Activated CD4-positive, alpha-beta T cell treated with anti-CD3 and anti-CD28 coated beads, Interleukin-2, amount 10 ng/mL, durations not matched to agents 24 days and 14 days (primary cell): ENCODE results near the gene FAM227B. TPM values are rescaled to one million over a fixed set of nuclear protein-coding genes. Genes with fewer than 3 reads are reported as not detected.

Experiments used
- DNase-seq: peaks from one replicate; pipeline ENCODE4 v3.0.0; 2022
- H3K27ac Mint-ChIP-seq: one replicate; pipeline ENCODE4 v1.8.0; 2022; ENCODE audit warnings: mild to moderate bottlenecking, mixed read lengths
- H3K27me3 Mint-ChIP-seq: one replicate; pipeline ENCODE4 v1.8.0; 2022; ENCODE audit warnings: mixed read lengths
- H3K36me3 Mint-ChIP-seq: one replicate; pipeline ENCODE4 v1.8.0; 2022; ENCODE audit warnings: low read depth, mild to moderate bottlenecking, mixed read lengths
- H3K4me1 Mint-ChIP-seq: one replicate; pipeline ENCODE4 v1.8.0; 2021; ENCODE audit warnings: mixed read lengths
- H3K4me3 Mint-ChIP-seq: one replicate; pipeline ENCODE4 v1.8.0; 2022; ENCODE audit warnings: mild to moderate bottlenecking, moderate library complexity, mixed read lengths
- H3K9me3 Mint-ChIP-seq: one replicate; pipeline ENCODE4 v1.8.0; 2021; ENCODE audit warnings: mixed read lengths
- intact Hi-C: fragments of 100-400 bp; cut with micrococcal nuclease; formaldehyde crosslinking; loops from one replicate; pipeline ENCODE4 v1.15.1; 2023
- total RNA-seq: library from RNA; stranded (reverse); gene quantifications from 2 replicates; pipeline ENCODE4 v1.2.3, GENCODE V29; 2022

The FAM227B gene
- total RNA-seq, 1 donor from 2014 or later = 2.7 TPM

DNA sequence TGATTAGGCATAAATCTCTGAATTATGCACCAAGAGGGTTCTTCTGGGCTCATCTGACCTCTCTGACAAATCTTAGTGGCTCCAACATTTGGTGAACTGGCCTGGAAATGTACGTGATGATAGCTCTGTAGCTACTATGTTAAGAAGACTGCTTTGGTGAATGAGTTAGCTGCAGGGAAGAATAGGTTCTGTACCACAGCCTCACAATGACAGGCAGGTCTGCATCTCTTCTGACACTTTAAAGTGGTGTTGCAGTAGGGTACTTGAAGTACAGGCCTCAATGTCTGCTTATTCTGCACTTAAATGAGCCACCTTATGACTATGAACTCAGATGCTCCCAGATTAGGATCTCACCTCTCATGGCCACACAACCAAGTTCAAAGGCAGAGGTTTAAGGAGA lies 190.6 kb downstream of the FAM227B start:
- no peak overlapping the region for H3K4me3 Mint-ChIP-seq
- no peak for DNase-seq
- peaks cover 21% of the 10 kb centered on the region for H3K27me3 Mint-ChIP-seq
- H3K27ac Mint-ChIP-seq = no peak overlapping the region
- H3K9me3 Mint-ChIP-seq = no peaks in the 10 kb centered on the region
- H3K4me1 Mint-ChIP-seq = no peaks in the 10 kb centered on the region
- H3K36me3 Mint-ChIP-seq = no peaks in the 10 kb centered on the region
- intact Hi-C loops = no loop called here

DNA sequence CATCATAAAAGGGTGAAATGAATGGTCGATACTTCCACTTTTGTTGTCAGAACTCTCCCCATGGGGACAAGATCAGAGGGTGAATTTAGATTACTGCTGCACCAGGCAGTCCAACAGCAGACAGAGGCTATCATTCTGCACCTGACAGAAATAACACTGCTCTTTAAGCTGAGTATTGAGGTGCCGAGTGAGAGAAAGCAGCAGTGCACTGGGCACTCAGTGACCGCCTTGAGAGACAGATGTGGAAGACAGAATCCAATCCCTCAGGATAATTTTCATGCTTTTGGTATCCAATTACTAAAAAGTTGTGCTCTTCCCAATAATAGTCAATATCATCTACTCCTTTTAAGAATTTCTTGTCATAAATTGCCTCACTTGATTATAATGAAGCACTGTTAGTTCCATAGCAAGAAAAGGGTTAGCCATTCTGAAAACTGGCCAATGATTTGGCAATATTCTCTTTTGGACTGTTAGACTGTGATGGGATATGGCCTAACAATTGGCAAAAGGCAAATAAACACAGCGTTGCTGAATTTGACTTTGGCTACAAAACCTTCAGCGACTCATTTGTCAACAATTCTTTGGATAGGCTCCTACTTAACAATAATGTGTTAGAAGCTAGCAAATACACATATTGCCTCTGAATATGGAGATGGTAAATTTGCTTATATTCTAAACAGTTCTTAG lies 192.1 kb downstream of the FAM227B start:
- H3K4me1 Mint-ChIP-seq = no peaks in the 10 kb centered on the region
- no peaks in the 10 kb centered on the region for H3K9me3 Mint-ChIP-seq
- no peak overlapping the region for H3K27ac Mint-ChIP-seq
- DNase-seq = no peak
- peaks cover 17% of the 10 kb centered on the region for H3K27me3 Mint-ChIP-seq
- intact Hi-C loops = loop anchor here (10.0 kb wide), 1 partner anchor 716 kb away; no protein-coding TSS in a partner anchor
- no peaks in the 10 kb centered on the region for H3K36me3 Mint-ChIP-seq
- no peak overlapping the region for H3K4me3 Mint-ChIP-seq

- intact Hi-C loops = loop anchor here (10.0 kb wide), 1 partner anchor 717 kb away; no protein-coding TSS in a partner anchor
- H3K4me1 Mint-ChIP-seq = no peaks in the 10 kb centered on the region
- peaks cover 17% of the 10 kb centered on the region for H3K27me3 Mint-ChIP-seq
- H3K9me3 Mint-ChIP-seq = no peaks in the 10 kb centered on the region
- H3K27ac Mint-ChIP-seq = no peak overlapping the region
- H3K36me3 Mint-ChIP-seq = no peaks in the 10 kb centered on the region
- no peak for DNase-seq
- H3K4me3 Mint-ChIP-seq = no peak overlapping the region
Observed at GRCh38 chr15:49427372-49427771, 193.2 kb downstream of the FAM227B start.

- intact Hi-C loops = loop anchor here (10.0 kb wide), 1 partner anchor 720 kb away; no protein-coding TSS in a partner anchor
- Mint-ChIP-seq H3K27me3 (peaks cover 8% of the 10 kb centered on the region), H3K9me3 (no peaks in the 10 kb centered on the region), H3K36me3 (no peaks in the 10 kb centered on the region), H3K4me3 (no peak overlapping the region), H3K4me1 (peaks cover 4% of the 10 kb centered on the region), H3K27ac (no peak overlapping the region)
- no peak for DNase-seq
Observed at GRCh38 chr15:49424954-49425353, 195.7 kb downstream of the FAM227B start.

GRCh38 chr15:49423901-49424550 lies 196.6 kb downstream of the FAM227B start:
- DNase-seq = no peak
- H3K4me1 Mint-ChIP-seq = peaks cover 4% of the 10 kb centered on the region
- H3K4me3 Mint-ChIP-seq = no peak overlapping the region
- no peaks in the 10 kb centered on the region for H3K36me3 Mint-ChIP-seq
- peaks cover 9% of the 10 kb centered on the region for H3K27me3 Mint-ChIP-seq
- intact Hi-C loops = loop anchor here (10.0 kb wide), 1 partner anchor 721 kb away; no protein-coding TSS in a partner anchor
- no peak overlapping the region for H3K27ac Mint-ChIP-seq
- H3K9me3 Mint-ChIP-seq = no peaks in the 10 kb centered on the region

DNA sequence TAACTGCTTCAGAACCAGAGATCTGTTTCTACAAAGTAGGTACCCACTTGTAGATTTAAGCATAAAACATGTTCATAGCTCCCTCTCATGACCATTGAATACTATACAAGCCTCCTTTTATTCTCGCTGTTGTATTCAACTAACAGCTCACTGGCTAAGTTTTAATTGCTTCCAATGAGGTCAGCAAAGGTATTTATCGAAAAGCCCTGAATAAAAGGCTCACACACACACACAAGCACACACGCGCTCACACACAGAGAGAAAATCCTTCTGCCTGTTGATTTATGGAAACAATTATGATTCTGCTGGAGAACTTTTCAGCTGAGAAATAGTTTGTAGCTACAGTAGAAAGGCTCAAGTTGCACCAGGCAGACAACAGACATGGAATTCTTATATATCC lies 197.6 kb downstream of the FAM227B start, which contains the start of gene FGF7:
FGF7 (plus strand) TSS at position 222 of the 400 bp plus-strand sequence. CDS start 1,056 bp downstream, outside the sequence.
- Mint-ChIP-seq H3K9me3 (no peaks in the 10 kb centered on the region), H3K36me3 (no peaks in the 10 kb centered on the region), H3K27ac (no peak within 1 kb of the TSS), H3K27me3 (peaks cover 7% of the 10 kb centered on the region), H3K4me3 (peak within 1 kb of the TSS; percentile 2), H3K4me1 (peaks cover 4% of the 10 kb centered on the region)
- intact Hi-C loops = loop anchor here (10.0 kb wide), 1 partner anchor 722 kb away; no protein-coding TSS in a partner anchor
- no peak for DNase-seq

DNA sequence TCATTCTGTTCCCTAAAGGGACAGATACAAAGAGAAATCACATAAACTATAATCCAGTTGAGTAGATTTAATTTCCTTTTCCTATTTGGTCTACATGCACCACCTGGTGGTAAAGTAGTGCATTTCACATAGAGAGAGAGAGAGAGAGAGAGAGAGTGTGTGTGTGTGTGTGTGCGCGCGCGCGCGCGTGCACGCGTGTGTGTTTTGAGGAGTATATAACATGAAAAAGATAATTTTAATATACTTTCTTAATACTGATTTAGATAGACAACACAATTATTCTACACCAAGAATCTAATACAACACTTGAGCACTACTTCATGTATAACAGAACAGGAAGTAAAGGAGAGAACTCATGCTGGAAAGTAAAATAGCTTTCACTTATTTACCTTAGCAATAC lies 198.6 kb downstream of the FAM227B start:
- Mint-ChIP-seq H3K4me1 (peaks cover 4% of the 10 kb centered on the region), H3K4me3 (peak overlapping the region; percentile 2)
- DNase-seq = peak; percentile 73

GRCh38 chr15:49418811-49419210 lies 201.8 kb downstream of the FAM227B start:
- Mint-ChIP-seq H3K36me3 (no peaks in the 10 kb centered on the region), H3K4me1 (peaks cover 4% of the 10 kb centered on the region), H3K27me3 (peaks cover 19% of the 10 kb centered on the region), H3K27ac (no peak overlapping the region), H3K9me3 (no peaks in the 10 kb centered on the region), H3K4me3 (no peak overlapping the region)
- DNase-seq = no peak
- intact Hi-C loops = no loop called here

More for the DNA sequence above, 198.6 kb downstream of the FAM227B start:
- intact Hi-C loops = loop anchor here (1.0 to 10.0 kb wide), 3 partner anchors 187 to 723 kb away; no protein-coding TSS in a partner anchor
- Mint-ChIP-seq H3K27me3 (peaks cover 8% of the 10 kb centered on the region), H3K36me3 (no peaks in the 10 kb centered on the region), H3K27ac (peak overlapping the region; percentile 23), H3K9me3 (no peaks in the 10 kb centered on the region)

DNA sequence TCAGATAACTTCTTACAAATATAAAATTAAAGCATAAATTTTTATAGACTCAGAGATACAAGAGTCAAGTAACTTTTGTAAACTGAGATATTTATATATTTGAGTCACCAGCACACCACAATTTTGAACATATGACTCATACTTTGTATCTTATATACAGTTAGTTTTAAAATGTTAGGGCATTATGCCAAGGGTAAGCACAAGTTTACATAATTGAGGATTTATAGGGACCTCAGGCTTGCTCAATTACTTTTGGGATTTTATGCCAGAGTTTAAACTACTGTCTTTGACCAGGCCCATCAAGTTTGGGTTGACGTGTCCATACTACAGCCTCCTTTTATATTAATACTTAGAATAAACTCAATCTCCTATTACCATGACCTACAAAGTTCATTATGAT lies 205.0 kb downstream of the FAM227B start:
- Mint-ChIP-seq H3K4me3 (no peak overlapping the region), H3K27me3 (peaks cover 26% of the 10 kb centered on the region), H3K9me3 (no peaks in the 10 kb centered on the region), H3K4me1 (no peaks in the 10 kb centered on the region), H3K36me3 (no peaks in the 10 kb centered on the region), H3K27ac (no peak overlapping the region)
- intact Hi-C loops = no loop called here
- no peak for DNase-seq

- Mint-ChIP-seq H3K27me3 (peaks cover 29% of the 10 kb centered on the region), H3K36me3 (no peaks in the 10 kb centered on the region)
- intact Hi-C loops = no loop called here
Observed at GRCh38 chr15:49415149-49415548, 205.5 kb downstream of the FAM227B start.

GRCh38 chr15:49412797-49413196 lies 207.8 kb downstream of the FAM227B start:
- H3K9me3 Mint-ChIP-seq = no peaks in the 10 kb centered on the region
- H3K27ac Mint-ChIP-seq = no peak overlapping the region
- H3K4me3 Mint-ChIP-seq = no peak overlapping the region
- peaks cover 33% of the 10 kb centered on the region for H3K27me3 Mint-ChIP-seq
- no peaks in the 10 kb centered on the region for H3K36me3 Mint-ChIP-seq
- no peaks in the 10 kb centered on the region for H3K4me1 Mint-ChIP-seq
- intact Hi-C loops = no loop called here
- no peak for DNase-seq

More at GRCh38 chr15:49415149-49415548, 205.5 kb downstream of the FAM227B start:
- no peak overlapping the region for H3K4me3 Mint-ChIP-seq
- DNase-seq = no peak
- H3K27ac Mint-ChIP-seq = no peak overlapping the region
- H3K9me3 Mint-ChIP-seq = no peaks in the 10 kb centered on the region
- no peaks in the 10 kb centered on the region for H3K4me1 Mint-ChIP-seq

DNA sequence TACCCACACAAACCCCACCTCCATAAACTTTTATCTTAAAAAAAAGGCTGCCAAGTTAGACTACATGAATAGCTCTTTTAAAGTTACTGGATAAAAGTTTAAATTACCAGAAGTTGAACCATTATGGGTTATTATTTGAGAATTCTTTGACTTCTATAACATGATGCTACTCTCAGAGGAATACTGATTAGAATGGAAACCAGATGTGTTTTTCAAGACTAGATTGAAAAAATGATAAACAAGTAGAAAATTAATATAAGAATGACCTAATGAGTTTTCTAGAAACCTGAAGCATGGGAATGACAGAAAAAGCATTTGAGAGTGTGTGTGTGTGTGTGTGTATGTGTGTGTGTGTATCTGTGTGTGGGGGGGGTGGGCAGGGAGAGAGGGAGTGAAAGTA lies 210.0 kb downstream of the FAM227B start:
- Mint-ChIP-seq H3K4me3 (no peak overlapping the region), H3K27me3 (peaks cover 25% of the 10 kb centered on the region), H3K9me3 (no peaks in the 10 kb centered on the region), H3K27ac (no peak overlapping the region), H3K36me3 (no peaks in the 10 kb centered on the region), H3K4me1 (no peaks in the 10 kb centered on the region)
- intact Hi-C loops = no loop called here
- no peak for DNase-seq

DNA sequence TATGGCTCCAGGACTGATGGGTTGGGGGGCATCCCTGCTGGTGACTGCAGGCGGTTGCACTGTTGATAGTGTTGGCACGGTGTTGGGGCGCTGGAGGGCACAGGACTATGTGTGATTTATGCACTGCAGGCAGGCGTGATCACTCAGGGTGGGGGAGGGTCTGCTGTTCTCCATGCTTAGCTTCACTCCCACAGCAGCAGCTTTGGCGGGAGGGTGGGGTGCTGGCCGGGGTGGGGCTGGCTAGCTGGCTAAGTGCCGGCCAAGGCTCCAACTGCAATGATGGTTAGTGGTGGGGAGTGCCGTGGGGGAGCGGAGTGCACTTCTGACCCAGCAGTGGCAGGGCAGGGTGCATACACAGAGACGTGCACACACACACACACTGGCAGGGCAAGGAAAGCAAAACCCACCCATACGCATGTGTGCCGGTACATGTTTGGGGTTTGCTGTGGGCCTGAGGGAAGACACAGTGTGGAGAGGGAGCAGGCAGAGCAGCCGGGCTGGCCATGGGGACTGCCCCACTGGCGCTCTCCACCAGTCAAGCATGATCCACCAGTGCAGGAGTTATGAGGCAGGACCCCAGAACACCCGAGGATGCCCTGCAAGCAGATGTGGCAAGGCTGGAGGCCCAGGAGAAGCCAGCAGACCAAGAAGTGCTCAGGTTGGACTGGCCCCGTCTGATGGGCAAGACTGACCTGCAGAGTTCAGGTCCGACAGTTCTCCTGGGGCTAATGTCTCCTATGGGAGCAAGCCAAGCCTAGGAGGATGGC lies 214.1 kb downstream of the FAM227B start:
- Mint-ChIP-seq H3K4me1 (no peaks in the 10 kb centered on the region), H3K36me3 (no peaks in the 10 kb centered on the region), H3K4me3 (no peak overlapping the region)

More for the DNA sequence above, 214.1 kb downstream of the FAM227B start:
- no peak overlapping the region for H3K27ac Mint-ChIP-seq
- intact Hi-C loops = no loop called here
- H3K9me3 Mint-ChIP-seq = no peaks in the 10 kb centered on the region
- no peak for DNase-seq
- H3K27me3 Mint-ChIP-seq = peaks cover 21% of the 10 kb centered on the region
